Naive B cell (primary cell): ENCODE measurements around the gene PDIA3. TPM values are rescaled to one million over a fixed set of nuclear protein-coding genes. Genes with fewer than 3 reads are reported as not detected.
A peak's percentile ranks its signal among the peaks of the same experiment; 100 is the strongest.
"Not testable (repeated sequence)": the region's sequence is repeated elsewhere in the genome, so short reads cannot be mapped to it uniquely, and the experiment has no call there.

Experiments
- ATAC-seq, 2 donors: fragments of 150-1000 bp; cut with Tn5 transposase; 2 replicates each; pipeline ENCODE4 v1.10.0; 2021; ENCODE audit warnings: low read depth in 2 of 2, mild to moderate bottlenecking in 2 of 2, moderate library complexity in 2 of 2
- DNase-seq: peaks from one replicate; pipeline ENCODE4 v3.0.0; 2022
- H3K27ac Mint-ChIP-seq, 6 donors: one replicate each; pipeline ENCODE4 v1.8.0; 2020 to 2022; ENCODE audit warnings: mild to moderate bottlenecking in 6 of 6, mixed read lengths in 6 of 6, moderate library complexity in 5 of 6, inconsistent platforms in 2 of 6
- H3K27me3 Mint-ChIP-seq, 3 donors: one replicate each; pipeline ENCODE4 v1.8.0; 2021 to 2022; ENCODE audit warnings: mixed read lengths in 3 of 3, mild to moderate bottlenecking in 1 of 3
- H3K36me3 Mint-ChIP-seq, 2 donors: one replicate each; pipeline ENCODE4 v1.8.0; 2020 to 2022; ENCODE audit warnings: mixed read lengths in 2 of 2, inconsistent platforms in 1 of 2, mild to moderate bottlenecking in 1 of 2
- H3K4me1 Mint-ChIP-seq, 3 donors: one replicate each; pipeline ENCODE4 v1.8.0; 2020 to 2022; ENCODE audit warnings: mixed read lengths in 3 of 3, inconsistent platforms in 1 of 3, mild to moderate bottlenecking in 1 of 3, moderate library complexity in 1 of 3
- H3K4me3 Mint-ChIP-seq, 8 donors: one replicate each; pipeline ENCODE4 v1.8.0; 2020 to 2022; ENCODE audit warnings: mild to moderate bottlenecking in 8 of 8, mixed read lengths in 8 of 8, moderate library complexity in 8 of 8, inconsistent platforms in 2 of 8
- H3K9me3 Mint-ChIP-seq, 7 donors: one replicate each; pipeline ENCODE4 v1.8.0; 2020 to 2022; ENCODE audit warnings: mixed read lengths in 7 of 7, mild to moderate bottlenecking in 5 of 7, inconsistent platforms in 2 of 7, moderate library complexity in 1 of 7
- polyA plus RNA-seq, 6 donors: library from polyadenylated mRNA; unstranded; fragments of 300-500 nt; fragmentation: Illumina TruSeq; gene quantifications; one replicate each; pipeline ENCODE4 v1.2.3, GENCODE V29; 2021; ENCODE audit warnings: low read depth in 6 of 6

The PDIA3 gene
- polyA plus RNA-seq = 100 to 1,000 TPM; 251 to 358 (median 278) TPM

- not testable (repeated sequence) for H3K27me3 Mint-ChIP-seq, H3K9me3 Mint-ChIP-seq, H3K36me3 Mint-ChIP-seq
- Mint-ChIP-seq H3K4me3 (peak within 1 kb of the TSS; percentile 91 to 99 (median 96)), H3K27ac (peak within 1 kb of the TSS; percentile 96 to 99 (median 98)), H3K4me1 (peaks cover 29 to 66% (median 33%) of the 10 kb centered on the region in 3 donors)
- DNase-seq (peak; percentile 89), ATAC-seq (peak; percentile 73 to 75)
These were observed at the start of gene PDIA3 for GRCh38 chr15:43746245-43746902. TSS of gene PDIA3 (plus strand) at chr15:43746438. CDS start at chr15:43746540, 102 bp downstream.

DNA sequence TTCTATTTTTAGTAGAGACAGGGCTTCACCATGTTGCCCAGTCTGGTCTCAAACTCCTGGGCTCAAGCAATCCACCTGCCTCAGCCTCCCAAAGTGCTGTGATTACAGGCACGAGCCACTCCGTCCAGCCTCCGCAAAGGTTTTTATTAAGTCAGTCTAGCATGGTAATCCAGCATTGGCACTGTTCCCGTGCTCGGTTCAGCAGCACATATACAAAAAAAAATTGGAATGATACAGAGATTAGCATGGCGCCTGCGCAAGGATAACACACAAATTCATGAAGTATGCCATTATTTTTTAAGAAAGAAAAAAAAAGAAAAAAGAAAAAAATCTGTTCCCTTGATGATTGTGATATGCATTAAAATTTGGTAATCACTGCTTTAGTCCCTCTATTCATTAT is 44.1 kb upstream of the PDIA3 start:
- DNase-seq (no peak), ATAC-seq (no peak)
- Mint-ChIP-seq H3K27me3 (peaks cover 28 to 46% (median 37%) of the 10 kb centered on the region in 3 donors), H3K4me3 (no peak overlapping the region), H3K9me3 (no peaks in the 10 kb centered on the region), H3K4me1 (no peaks in the 10 kb centered on the region), H3K36me3 (no peaks in the 10 kb centered on the region), H3K27ac (no peak overlapping the region)

DNA sequence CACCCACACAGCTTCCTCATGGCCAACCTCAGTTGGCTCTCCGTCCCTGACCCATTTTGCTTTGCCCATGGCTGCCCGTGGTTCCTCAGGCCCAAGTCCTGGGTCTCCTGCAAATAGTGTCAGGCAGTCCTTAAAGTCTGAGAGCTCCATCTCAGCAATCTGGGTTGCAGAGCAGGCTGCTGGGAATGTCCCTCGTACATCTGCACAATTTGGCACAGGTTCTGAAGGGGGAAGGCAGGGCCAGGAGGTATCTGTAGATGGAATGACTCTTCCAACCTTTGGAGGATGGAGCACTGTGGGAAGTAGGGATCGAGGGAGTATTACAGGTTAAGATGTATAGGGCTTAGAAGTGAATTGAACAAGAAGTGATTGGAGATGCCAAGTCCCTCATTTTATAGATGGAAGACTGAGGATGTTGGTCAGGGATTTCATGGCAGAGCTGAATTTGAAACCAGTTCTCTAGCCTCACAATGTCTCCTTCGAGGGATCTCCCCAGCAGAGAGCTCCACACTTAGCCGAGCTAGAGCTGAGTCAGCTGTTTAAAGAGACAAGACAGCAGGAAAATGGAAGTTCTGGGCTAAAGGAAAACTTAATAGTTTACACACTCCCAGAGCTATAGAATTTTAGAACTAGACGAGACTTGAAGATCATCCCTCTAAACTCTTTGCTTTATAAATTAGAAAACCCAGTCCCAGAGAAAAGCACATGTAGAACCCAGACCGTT is 43.4 kb upstream of the PDIA3 start:
- no peaks in the 10 kb centered on the region for H3K36me3 Mint-ChIP-seq
- peak overlapping the region in 1 of 6 donors; percentile 90 for H3K27ac Mint-ChIP-seq
- no peak for DNase-seq
- peaks cover 22 to 39% (median 30%) of the 10 kb centered on the region in 3 donors for H3K27me3 Mint-ChIP-seq
- H3K9me3 Mint-ChIP-seq = no peaks in the 10 kb centered on the region
- no peaks in the 10 kb centered on the region for H3K4me1 Mint-ChIP-seq
- peak overlapping the region in 1 of 8 donors; percentile 76 for H3K4me3 Mint-ChIP-seq
- ATAC-seq = no peak

DNA sequence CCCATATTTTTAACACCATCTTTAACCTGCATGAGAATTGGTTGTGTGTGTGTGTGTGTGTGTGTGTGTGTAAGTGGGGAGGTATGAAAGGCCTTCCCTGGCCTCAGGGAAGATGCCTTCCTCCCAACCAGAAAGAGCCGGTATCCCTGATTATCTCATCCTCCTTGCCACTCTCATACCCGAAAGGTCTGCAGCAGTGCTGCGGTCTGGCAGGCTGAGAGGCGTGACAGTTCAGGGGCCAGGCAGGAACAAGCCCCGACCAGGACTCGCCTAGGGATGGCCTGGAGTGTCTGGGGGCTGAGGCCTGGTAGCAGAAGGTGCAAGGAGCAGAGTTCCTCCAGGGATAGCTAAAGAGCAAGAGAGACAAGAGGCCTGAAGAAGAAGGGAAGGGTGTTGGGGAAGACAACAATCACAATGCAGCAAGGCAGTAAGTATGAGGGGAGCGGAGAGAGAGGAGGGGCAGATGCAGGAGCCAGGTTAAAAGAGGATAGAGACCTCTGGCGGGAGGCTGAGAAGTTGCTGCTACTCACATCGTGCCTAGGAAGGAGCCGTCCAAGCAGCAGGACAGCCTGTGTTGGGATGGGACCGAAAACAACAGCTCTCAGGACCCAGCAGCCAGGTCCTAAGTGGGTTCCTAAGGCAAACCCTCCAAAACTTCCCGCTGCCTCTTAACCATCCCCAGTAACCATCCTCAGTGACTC is 35.7 kb upstream of the PDIA3 start:
- H3K4me3 Mint-ChIP-seq, H3K27me3 Mint-ChIP-seq, H3K36me3 Mint-ChIP-seq, DNase-seq, H3K27ac Mint-ChIP-seq, H3K4me1 Mint-ChIP-seq, H3K9me3 Mint-ChIP-seq, ATAC-seq: not testable (repeated sequence)

DNA sequence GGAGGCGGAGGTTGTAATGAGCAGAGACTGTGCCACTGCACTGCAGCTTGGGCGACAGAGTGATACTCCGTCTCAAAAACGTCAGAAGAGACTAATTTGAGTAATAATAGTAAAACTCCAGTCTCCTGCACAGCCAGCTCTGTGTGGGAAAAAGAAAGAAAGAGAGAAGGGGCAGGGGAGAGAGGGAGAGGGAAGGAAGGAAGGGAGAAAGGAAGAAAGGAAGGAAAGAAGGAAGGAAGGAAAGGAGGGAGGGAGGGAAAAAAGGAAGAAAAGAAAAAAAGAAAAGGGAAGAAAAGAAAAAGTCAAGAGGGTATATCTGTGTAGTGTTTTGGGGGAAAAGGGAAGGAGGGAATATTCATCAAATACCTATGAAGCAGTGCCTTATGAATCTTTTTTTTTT is 23.1 kb upstream of the PDIA3 start:
- Mint-ChIP-seq H3K4me3 (no peak overlapping the region), H3K4me1 (no peaks in the 10 kb centered on the region), H3K9me3 (no peaks in the 10 kb centered on the region), H3K36me3 (no peaks in the 10 kb centered on the region), H3K27ac (peak overlapping the region in 1 of 6 donors; percentile 21), H3K27me3 (peaks cover 0 to 25% (median 8%) of the 10 kb centered on the region in 3 donors)
- ATAC-seq = no peak
- no peak for DNase-seq

- DNase-seq, ATAC-seq, H3K4me1 Mint-ChIP-seq, H3K36me3 Mint-ChIP-seq, H3K4me3 Mint-ChIP-seq, H3K9me3 Mint-ChIP-seq, H3K27ac Mint-ChIP-seq: not testable (repeated sequence)
- H3K27me3 Mint-ChIP-seq = peaks cover 3 to 13% (median 7%) of the 10 kb centered on the region in 3 donors
These were observed 19.9 kb upstream of the PDIA3 start for GRCh38 chr15:43726306-43726705.

- not testable (repeated sequence) for ATAC-seq
These were observed 18.0 kb upstream of the PDIA3 start for GRCh38 chr15:43728053-43728725.

GRCh38 chr15:43735416-43735815 is 10.8 kb upstream of the PDIA3 start:
- no peaks in the 10 kb centered on the region for H3K36me3 Mint-ChIP-seq
- peak overlapping the region in 1 of 6 donors; percentile 18 for H3K27ac Mint-ChIP-seq
- peak overlapping the region in 1 of 8 donors; percentile 65 for H3K4me3 Mint-ChIP-seq
- peaks cover 0 to 9% (median 0%) of the 10 kb centered on the region in 3 donors for H3K4me1 Mint-ChIP-seq
- ATAC-seq (no peak), DNase-seq (no peak)
- H3K27me3 Mint-ChIP-seq = peaks cover 0 to 8% (median 0%) of the 10 kb centered on the region in 3 donors
- H3K9me3 Mint-ChIP-seq = no peaks in the 10 kb centered on the region

More at GRCh38 chr15:43728053-43728725, 18.0 kb upstream of the PDIA3 start:
- H3K36me3 Mint-ChIP-seq, H3K9me3 Mint-ChIP-seq, H3K4me3 Mint-ChIP-seq, H3K4me1 Mint-ChIP-seq, DNase-seq, H3K27me3 Mint-ChIP-seq, H3K27ac Mint-ChIP-seq: not testable (repeated sequence)

DNA sequence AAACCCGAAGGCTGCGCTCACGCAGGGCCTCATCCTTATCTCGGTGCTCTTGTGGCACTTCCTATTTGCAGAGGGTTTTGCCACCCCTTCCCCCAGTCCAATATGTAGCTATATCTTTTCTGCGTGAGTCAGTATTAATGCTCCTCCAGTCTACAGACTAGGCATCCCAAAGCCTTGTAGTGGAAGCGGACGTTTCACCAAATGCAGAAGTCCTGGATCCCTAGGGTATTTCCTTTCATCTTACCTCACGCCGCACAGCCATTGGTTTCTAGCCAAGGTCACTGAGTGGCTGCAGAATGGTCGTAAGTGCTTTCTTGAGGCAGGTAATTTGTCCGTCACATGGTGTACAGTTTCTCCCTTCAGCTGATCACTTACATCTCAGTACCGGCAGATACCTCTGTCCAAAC is 668 bp downstream of the PDIA3 start:
- peak; percentile 41 for DNase-seq
- Mint-ChIP-seq H3K27ac (peak overlapping the region; percentile 96 to 99 (median 98)), H3K4me3 (peak overlapping the region; percentile 91 to 99 (median 96)), H3K4me1 (peaks cover 33 to 72% (median 36%) of the 10 kb centered on the region in 3 donors)
- not testable (repeated sequence) for H3K27me3 Mint-ChIP-seq, H3K9me3 Mint-ChIP-seq, H3K36me3 Mint-ChIP-seq
- peak; percentile 19 to 20 for ATAC-seq

DNA sequence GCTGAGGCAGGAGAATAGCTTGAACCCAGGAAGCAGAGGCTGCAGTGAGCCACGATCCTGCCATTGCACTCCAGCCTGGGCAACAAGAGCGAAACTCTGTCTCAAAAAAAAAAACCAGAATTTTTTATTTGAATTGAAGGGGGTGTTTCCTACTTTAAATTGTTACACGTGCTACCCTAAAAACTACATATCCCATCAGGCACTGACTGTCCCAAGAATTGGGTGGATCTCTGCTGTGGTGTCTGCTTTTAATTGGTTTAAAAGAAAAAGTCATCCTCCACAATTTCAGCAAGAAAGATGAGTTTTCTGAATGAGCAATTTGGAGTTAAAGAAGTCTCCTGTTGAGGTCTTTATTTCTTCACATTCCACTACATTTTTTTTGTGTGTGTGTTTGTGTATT is 2.1 kb downstream of the PDIA3 start:
- peaks cover 36 to 83% (median 40%) of the 10 kb centered on the region in 3 donors for H3K4me1 Mint-ChIP-seq
- ATAC-seq (no peak), DNase-seq (no peak)
- peaks cover 9 to 10% of the 10 kb centered on the region in 2 donors for H3K36me3 Mint-ChIP-seq
- peak overlapping the region in 4 of 6 donors; percentile 68 to 96 (median 81) for H3K27ac Mint-ChIP-seq
- no peaks in the 10 kb centered on the region for H3K9me3 Mint-ChIP-seq
- H3K4me3 Mint-ChIP-seq = peak overlapping the region in 7 of 8 donors; percentile 74 to 99 (median 94)
- H3K27me3 Mint-ChIP-seq = no peaks in the 10 kb centered on the region

DNA sequence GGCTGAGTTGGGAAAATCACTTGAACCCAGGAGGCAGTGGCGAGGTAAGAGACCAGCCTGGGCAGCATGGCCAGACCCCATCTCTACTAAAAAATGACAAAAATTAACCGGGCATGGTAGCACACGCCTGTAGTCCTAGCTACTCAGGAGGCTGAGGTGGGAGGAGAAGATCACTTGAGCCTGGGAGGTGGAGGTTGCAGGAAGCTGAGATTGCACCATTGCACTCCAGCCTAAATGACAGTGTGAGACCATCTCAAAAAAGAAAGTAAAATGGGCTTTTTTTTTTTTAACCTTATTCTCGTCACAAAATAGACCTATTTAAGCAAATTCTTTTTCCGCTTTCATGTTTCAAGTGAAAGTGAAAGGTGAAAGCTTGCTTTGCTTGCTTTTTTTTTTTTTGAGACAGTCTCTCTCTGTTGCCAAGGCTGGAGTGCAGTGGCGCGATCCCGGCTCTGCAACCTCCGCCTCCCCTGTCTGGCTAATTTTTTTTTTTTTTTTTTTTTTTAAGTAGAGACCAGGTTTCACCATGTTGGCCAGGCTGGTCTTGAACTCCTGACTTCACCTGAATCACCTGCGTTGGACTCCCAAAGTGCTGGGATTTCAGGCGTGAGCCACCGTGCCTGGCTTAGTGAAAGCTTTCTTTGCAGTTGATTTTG is 3.6 kb downstream of the PDIA3 start:
- peak; percentile 53 to 59 for ATAC-seq
- H3K4me3 Mint-ChIP-seq = peak overlapping the region; percentile 54 to 93 (median 84)
- no peaks in the 10 kb centered on the region for H3K27me3 Mint-ChIP-seq
- H3K4me1 Mint-ChIP-seq = peaks cover 33 to 79% (median 33%) of the 10 kb centered on the region in 3 donors
- H3K9me3 Mint-ChIP-seq = no peaks in the 10 kb centered on the region
- H3K36me3 Mint-ChIP-seq = peaks cover 9 to 10% of the 10 kb centered on the region in 2 donors
- H3K27ac Mint-ChIP-seq = peak overlapping the region; percentile 36 to 99 (median 94)
- DNase-seq = peak; percentile 81

GRCh38 chr15:43751885-43752284 is 5.6 kb downstream of the PDIA3 start:
- Mint-ChIP-seq H3K4me1 (peaks cover 27 to 80% (median 40%) of the 10 kb centered on the region in 3 donors), H3K27me3 (no peaks in the 10 kb centered on the region), H3K27ac (peak overlapping the region in 5 of 6 donors; percentile 33 to 90 (median 61)), H3K4me3 (peak overlapping the region in 2 of 8 donors; percentile 3 to 79), H3K36me3 (peaks cover 4 to 8% of the 10 kb centered on the region in 2 donors), H3K9me3 (no peaks in the 10 kb centered on the region)
- DNase-seq (no peak), ATAC-seq (no peak)
